HepG2 (cell line): Measurements from ENCODE around the gene SLC25A15. TPM values are rescaled to one million over a fixed set of nuclear protein-coding genes. Genes with fewer than 3 reads are reported as not detected.

Experiments used
- BHLHE40 ChIP-seq: IDR thresholded peaks from 2 replicates; pipeline ENCODE4 v1.6.1; 2011; ENCODE audit warnings: low read length, improper control_type of control experiment
- ESRRA ChIP-seq: sonication (generic); formaldehyde crosslinking; IDR thresholded peaks from 2 replicates; pipeline ENCODE4 v1.5.1; 2020; ENCODE audit warnings: mild to moderate bottlenecking, low read depth, missing genetic modification reagents
- FIP1L1 ChIP-seq: fragments of 200-400 bp; formaldehyde crosslinking; IDR thresholded peaks from 2 replicates; pipeline ENCODE4 v1.6.1; 2018; ENCODE audit warnings: low read depth, mild to moderate bottlenecking, low read length, moderate library complexity, borderline replicate concordance; ENCODE audit not compliant: insufficient read depth
- FLYWCH1 ChIP-seq: sonication (generic); formaldehyde crosslinking; IDR thresholded peaks from 2 replicates; pipeline ENCODE4 v1.8.1; 2023; ENCODE audit warnings: mild to moderate bottlenecking, missing genetic modification reagents
- GABPA ChIP-seq, 2 experiments: IDR thresholded peaks; 2 replicates each; pipeline ENCODE4 v1.6.1; 2011 to 2016; ENCODE audit warnings: low read depth in 2 of 2, low read length in 1 of 2, missing biosample characterization in 1 of 2, missing genetic modification characterization in 1 of 2
- GTF3A ChIP-seq: sonication (generic); formaldehyde crosslinking; conservative IDR thresholded peaks from 2 replicates; pipeline ENCODE4 v1.4.0; 2020; ENCODE audit warnings: mild to moderate bottlenecking, missing genetic modification reagents
- HOXA9 ChIP-seq: sonication (generic); formaldehyde crosslinking; IDR thresholded peaks from 2 replicates; pipeline ENCODE4 v1.8.1; 2022; ENCODE audit warnings: missing genetic modification reagents, mild to moderate bottlenecking, moderate library complexity, borderline replicate concordance
- NCOA2 ChIP-seq: sonication (generic); formaldehyde crosslinking; IDR thresholded peaks from 2 replicates; pipeline ENCODE4 v1.8.0; 2022; ENCODE audit warnings: inconsistent platforms
- NFATC3 ChIP-seq: sonication (generic); formaldehyde crosslinking; IDR thresholded peaks from 2 replicates; pipeline ENCODE4 v1.5.1; 2020; ENCODE audit warnings: mild to moderate bottlenecking, missing genetic modification reagents
- NFIB ChIP-seq: sonication (generic); formaldehyde crosslinking; IDR thresholded peaks from 2 replicates; pipeline ENCODE4 v1.9.0; 2021; ENCODE audit warnings: missing genetic modification reagents, mild to moderate bottlenecking, borderline replicate concordance
- NR2F2 ChIP-seq: IDR thresholded peaks from 2 replicates; pipeline ENCODE4 v1.6.1; 2012; ENCODE audit warnings: low read depth, inconsistent platforms, borderline replicate concordance
- NR2F6 ChIP-seq, 2 experiments: IDR thresholded peaks; 2 replicates each; pipeline ENCODE4 v1.6.1; 2016; ENCODE audit warnings: antibody characterized with exemption in 1 of 2, mild to moderate bottlenecking in 1 of 2
- PLRG1 ChIP-seq: fragments of 450-650 bp; conservative IDR thresholded peaks from 2 replicates; pipeline ENCODE4 v1.6.1; 2016
- RBFOX2 ChIP-seq: fragments of 200-400 bp; formaldehyde crosslinking; IDR thresholded peaks from 2 replicates; pipeline ENCODE4 v1.6.1; 2017; ENCODE audit warnings: low read depth, mild to moderate bottlenecking, low read length
- RFXAP ChIP-seq: sonication (generic); formaldehyde crosslinking; IDR thresholded peaks from 2 replicates; pipeline ENCODE4 v1.4.0; 2020; ENCODE audit warnings: missing genetic modification reagents, borderline replicate concordance
- SIN3A ChIP-seq: IDR thresholded peaks from 2 replicates; pipeline ENCODE4 v1.6.1; 2011; ENCODE audit warnings: low read depth, mild to moderate bottlenecking, control low read depth, low read length, borderline replicate concordance
- SMAD1 ChIP-seq: sonication (generic); formaldehyde crosslinking; IDR thresholded peaks from 2 replicates; pipeline ENCODE4 v1.4.0; 2020; ENCODE audit warnings: missing genetic modification reagents, low read depth, mild to moderate bottlenecking, borderline replicate concordance
- SNAPC2 ChIP-seq: sonication (generic); formaldehyde crosslinking; IDR thresholded peaks from 2 replicates; pipeline ENCODE4 v1.8.1; 2022; ENCODE audit warnings: mild to moderate bottlenecking, missing genetic modification reagents
- SOX6 ChIP-seq, 2 experiments: fragments of 450-650 bp in 1 of 2; sonication (generic) in 1 of 2; formaldehyde crosslinking in 1 of 2; IDR thresholded peaks; 2 replicates each; pipeline versions ENCODE4 v1.4.0 to v1.6.1; 2017 to 2020; ENCODE audit warnings: antibody characterized with exemption in 1 of 2, mild to moderate bottlenecking in 1 of 2, missing genetic modification reagents in 1 of 2
- STAT5B ChIP-seq: sonication (generic); formaldehyde crosslinking; IDR thresholded peaks from 2 replicates; pipeline ENCODE4 v1.4.0; 2020; ENCODE audit warnings: missing genetic modification reagents
- ZKSCAN8 ChIP-seq: IDR thresholded peaks from 2 replicates; pipeline ENCODE4 v1.6.1; 2016; ENCODE audit warnings: borderline replicate concordance, missing genetic modification reagents, missing compliant biosample characterization
- ZNF136 ChIP-seq: sonication (generic); formaldehyde crosslinking; IDR thresholded peaks from 2 replicates; pipeline ENCODE4 v1.8.1; 2022; ENCODE audit warnings: low read depth, mild to moderate bottlenecking, moderate library complexity, missing genetic modification reagents
- ZNF264 ChIP-seq: sonication (generic); formaldehyde crosslinking; IDR thresholded peaks from 2 replicates; pipeline ENCODE4 v1.4.0; 2020; ENCODE audit warnings: missing genetic modification reagents
- ZNF274 ChIP-seq: sonication (generic); formaldehyde crosslinking; IDR thresholded peaks from 2 replicates; pipeline ENCODE4 v1.5.1; 2020; ENCODE audit warnings: mild to moderate bottlenecking, missing genetic modification reagents
- ZNF44 ChIP-seq: sonication (generic); formaldehyde crosslinking; IDR thresholded peaks from 2 replicates; pipeline ENCODE4 v1.5.1; 2020; ENCODE audit warnings: mild to moderate bottlenecking, missing genetic modification reagents
- ZNF543 ChIP-seq: sonication (generic); formaldehyde crosslinking; IDR thresholded peaks from 2 replicates; pipeline ENCODE4 v1.4.0; 2020; ENCODE audit warnings: mild to moderate bottlenecking, missing genetic modification reagents
- ZNF556 ChIP-seq: sonication (generic); formaldehyde crosslinking; IDR thresholded peaks from 2 replicates; pipeline ENCODE4 v1.4.0; 2020; ENCODE audit warnings: mild to moderate bottlenecking, missing genetic modification reagents, borderline replicate concordance
- ZNF557 ChIP-seq: sonication (generic); formaldehyde crosslinking; IDR thresholded peaks from 2 replicates; pipeline ENCODE4 v1.4.0; 2020; ENCODE audit warnings: missing genetic modification reagents
- ZNF567 ChIP-seq: sonication (generic); formaldehyde crosslinking; IDR thresholded peaks from 2 replicates; pipeline ENCODE4 v1.8.1; 2023; ENCODE audit warnings: mild to moderate bottlenecking, missing genetic modification reagents, borderline replicate concordance
- ZNF709 ChIP-seq: sonication (generic); formaldehyde crosslinking; IDR thresholded peaks from 2 replicates; pipeline ENCODE4 v1.5.0; 2020; ENCODE audit warnings: mild to moderate bottlenecking, missing genetic modification reagents
- ZNF780A ChIP-seq: sonication (generic); formaldehyde crosslinking; IDR thresholded peaks from 2 replicates; pipeline ENCODE4 v1.8.0; 2022; ENCODE audit warnings: mild to moderate bottlenecking, missing genetic modification reagents, moderate library complexity
- ZSCAN22 ChIP-seq: sonication (generic); formaldehyde crosslinking; IDR thresholded peaks from 2 replicates; pipeline ENCODE4 v1.4.0; 2020; ENCODE audit warnings: mild to moderate bottlenecking, missing genetic modification reagents
- polyA plus RNA-seq, 8 experiments: library from polyadenylated mRNA; depleted of rRNA in 3 of 8; stranded (reverse) in 7 of 8; unstranded in 1 of 8; fragments of >200 nt; fragmentation: Illumina TruSeq in 4 of 8; extraction: Trizol in 4 of 8; gene quantifications; 2 replicates each; pipeline versions ENCODE4 v1.2.1 to v1.2.3, GENCODE V29; 2011 to 2016; ENCODE audit warnings: low read depth in 4 of 8, missing spikeins in 1 of 8, mixed read lengths in 1 of 8; ENCODE audit not compliant: insufficient read depth in 1 of 8
- total RNA-seq, 5 experiments: library from RNA; depleted of rRNA; stranded (reverse); fragments of >200 nt; fragmentation: Illumina TruSeq; extraction: Trizol; gene quantifications; 2 replicates each; pipeline ENCODE4 v1.2.3, GENCODE V29; 2016; ENCODE audit warnings: low read depth in 1 of 5

The SLC25A15 gene
- total and polyA plus RNA-seq, 2 of the 13 experiments (the other 11 are each of a cell fraction or from before 2014, with no cell fraction given): 17.3 to 39.1 TPM

GRCh38 chr13:40770934-40771618 lies 18.3 kb upstream of the SLC25A15 start, which contains the start of gene MRPS31 (continued):
- TF ChIP-seq ZNF557 (CRISPR knock-in tag) (peak; percentile 68; the same call in 1 of the 2 replicates), ZNF709 (CRISPR knock-in tag) (no peak), SNAPC2 (peak; percentile 89), FIP1L1 (0 out of 2 replicates have a peak, but pooled peaks have one; percentile 79), RBFOX2 (peak; percentile 71), SOX6 (IDR thresholded peaks at IDR 0.05) (no peak), SOX6 (CRISPR knock-in tag; IDR thresholded peaks at IDR 0.05) (peak; percentile 92), HOXA9 (no peak), NFATC3 (CRISPR knock-in tag) (no peak), STAT5B (CRISPR knock-in tag) (peak; percentile 69; the same call in 1 of the 2 replicates), ZNF264 (peak; percentile 59; the same call in 1 of the 2 replicates), NR2F2 (peak; percentile 60; the same call in 1 of the 2 replicates), ZNF44 (CRISPR knock-in tag) (peak; percentile 89; the same call in 1 of the 2 replicates), GTF3A (CRISPR knock-in tag) (peak; percentile 91), PLRG1 (no peak), SMAD1 (peak; percentile 80; the same call in 1 of the 2 replicates), FLYWCH1 (CRISPR knock-in tag) (no peak), ESRRA (CRISPR knock-in tag) (peak; percentile 75; the same call in 1 of the 2 replicates), ZKSCAN8 (CRISPR knock-in tag) (no peak), SIN3A (peak; percentile 84; the same call in 1 of the 2 replicates), BHLHE40 (peak; percentile 43), ZNF543 (CRISPR knock-in tag) (0 out of 2 replicates have a peak, but pooled peaks have one; percentile 69), ZNF274 (CRISPR knock-in tag) (peak; percentile 74), RFXAP (peak; percentile 90), NR2F6 (IDR thresholded peaks at IDR 0.05) (no peak; the same call in 1 of the 2 replicates), NR2F6 (CRISPR knock-in tag; IDR thresholded peaks at IDR 0.05) (peak; percentile 53; the same call in 1 of the 2 replicates), NFIB (no peak), ZNF556 (CRISPR knock-in tag) (peak; percentile 100), ZSCAN22 (CRISPR knock-in tag) (peak; percentile 68; the same call in 1 of the 2 replicates), GABPA (IDR thresholded peaks at IDR 0.05; ENCODE audit: low read depth, low read length) (peak; percentile 100), GABPA (CRISPR knock-in tag; IDR thresholded peaks at IDR 0.05; ENCODE audit: low read depth) (peak; percentile 100), NCOA2 (peak; percentile 77; the same call in 1 of the 2 replicates), ZNF567 (CRISPR knock-in tag) (peak; percentile 94; the same call in 1 of the 2 replicates), ZNF136 (CRISPR knock-in tag) (no peak), ZNF780A (no peak)
